HepG2 (cell line): ENCODE data around the gene HOXA13. TPM values are rescaled to one million over a fixed set of nuclear protein-coding genes. Genes with fewer than 3 reads are reported as not detected.

ENCODE experiments used
- ATAC-seq: fragments of 200-7000 bp; cut with Tn5 transposase; 3 replicates; pipeline ENCODE4 v1.9.1; 2020; ENCODE audit warnings: mild to moderate bottlenecking, moderate library complexity
- BruUV-seq: library from RNA; stranded (reverse); fragments of 400-500 nt; replicated peaks from 2 replicates; lab custom pipeline; 2021; lab: Mats Ljungman, UMichigan
- CTCF ChIA-PET: fragments of 300-600 bp; formaldehyde crosslinking; extraction: SDS; loops from one replicate; lab custom pipeline; 2021; ENCODE audit warnings: low total read pairs, inconsistent platforms, low intra/inter-chr PET ratio; lab: Yijun Ruan, JAX
- POLR2A ChIA-PET: fragments of 350-600 bp; sonication (Branson Sonifier 250); formaldehyde crosslinking; loops from one replicate; lab custom pipeline; 2020; ENCODE audit warnings: antibody characterized with exemption, inconsistent platforms; lab: Yijun Ruan, JAX
- DNase-seq: peaks from one replicate; pipeline ENCODE4 v3.0.0-alpha.2; 2015; ENCODE audit warnings: low spot score
- FAIRE-seq: peaks from 3 replicates; lab custom pipeline; 2011; peaks lifted over from hg19 to GRCh38; lab: Jason Lieb, UNC
- H2AFZ ChIP-seq: one replicate; pipeline ENCODE4 v1.6.1; 2011; ENCODE audit warnings: low read length, inconsistent platforms
- H3K27ac ChIP-seq: fragments of 300-600 bp; 3 replicates; pipeline ENCODE4 v1.8.0; 2011; ENCODE audit warnings: mixed run types, mild to moderate bottlenecking, mixed read lengths, low read length, inconsistent platforms; ENCODE audit not compliant: insufficient read depth; ENCODE audit errors: extremely low read length
- H3K27me3 ChIP-seq, 2 experiments: fragments of 200-600 bp in 1 of 2; 2 replicates in 1 of 2; 3 replicates in 1 of 2; pipeline versions ENCODE4 v1.6.0 to v1.8.0; 2011; ENCODE audit warnings: low read length in 2 of 2, mild to moderate bottlenecking in 2 of 2, moderate library complexity in 2 of 2, inconsistent platforms in 1 of 2; ENCODE audit not compliant: insufficient read depth in 2 of 2, control insufficient read depth in 1 of 2
- H3K36me3 ChIP-seq, 2 experiments: fragments of 200-600 bp in 1 of 2; replicated peaks in 1 of 2; 2 replicates in 1 of 2; 3 replicates in 1 of 2; pipeline versions ENCODE4 v1.5.1 to v1.8.0; 2011; ENCODE audit warnings: low read length in 2 of 2, inconsistent platforms in 1 of 2; ENCODE audit not compliant: insufficient read depth in 2 of 2, control insufficient read depth in 1 of 2
- H3K4me1 ChIP-seq: 2 replicates; pipeline ENCODE4 v1.5.1; 2012; ENCODE audit warnings: low read length, inconsistent platforms; ENCODE audit not compliant: insufficient read depth
- H3K4me2 ChIP-seq: 2 replicates; pipeline ENCODE4 v1.6.0; 2011; ENCODE audit warnings: low read depth, low read length, inconsistent platforms
- H3K4me3 ChIP-seq, 3 experiments: fragments of 200-600 bp in 1 of 3; sonication (generic), shearing (Covaris generic) in 1 of 3; replicated peaks in 1 of 3; 2 replicates each; pipeline ENCODE4 v1.5.1; 2011 to 2016; ENCODE audit warnings: low read length in 3 of 3, inconsistent platforms in 2 of 3, low read depth in 2 of 3, mild to moderate bottlenecking in 2 of 3, control low read depth in 1 of 3, mixed read lengths in 1 of 3; ENCODE audit not compliant: insufficient read depth in 1 of 3
- H3K79me2 ChIP-seq: one replicate; pipeline ENCODE4 v1.6.1; 2011; ENCODE audit warnings: low read length, inconsistent platforms; ENCODE audit not compliant: insufficient read depth
- H3K9ac ChIP-seq: 2 replicates; pipeline ENCODE4 v1.6.0; 2011; ENCODE audit warnings: mild to moderate bottlenecking, low read depth, low read length, inconsistent platforms; ENCODE audit not compliant: insufficient read depth
- H3K9me3 ChIP-seq: 2 replicates; pipeline ENCODE4 v1.5.1; 2012; ENCODE audit warnings: mild to moderate bottlenecking, low read length
- H4K20me1 ChIP-seq: 2 replicates; pipeline ENCODE4 v1.6.0; 2011; ENCODE audit warnings: inconsistent platforms, mild to moderate bottlenecking, low read length, moderate library complexity; ENCODE audit not compliant: insufficient read depth
- KDM6A ChIP-seq: IDR thresholded peaks from 2 replicates; pipeline ENCODE4 v1.6.1; 2016; ENCODE audit warnings: low read depth
- NCOR1 ChIP-seq: fragments of 200-600 bp; sonication (generic); IDR thresholded peaks from 2 replicates; pipeline ENCODE4 v1.7.0; 2017; ENCODE audit warnings: antibody characterized with exemption, low read length, borderline replicate concordance
- NFKB2 ChIP-seq: sonication (generic); formaldehyde crosslinking; IDR thresholded peaks from 2 replicates; pipeline ENCODE4 v1.4.0; 2020; ENCODE audit warnings: missing genetic modification reagents, borderline replicate concordance
- TGIF2 ChIP-seq: IDR thresholded peaks from 2 replicates; pipeline ENCODE4 v1.6.1; 2016; ENCODE audit warnings: control low read depth, missing compliant biosample characterization
- ZBTB20 ChIP-seq: sonication (generic); formaldehyde crosslinking; IDR thresholded peaks from 2 replicates; pipeline ENCODE4 v1.8.1; 2023; ENCODE audit warnings: missing genetic modification reagents, low read depth, mild to moderate bottlenecking, borderline replicate concordance
- ZNF34 ChIP-seq: sonication (generic); formaldehyde crosslinking; IDR thresholded peaks from 2 replicates; pipeline ENCODE4 v1.4.0; 2020; ENCODE audit warnings: mild to moderate bottlenecking, missing genetic modification reagents, borderline replicate concordance
- ZNF644 ChIP-seq: IDR thresholded peaks from 2 replicates; pipeline ENCODE4 v1.6.1; 2016; ENCODE audit warnings: low read depth
- WGBS: methylation state at CpG from one replicate; pipeline ENCODE4 v1.1.6; 2017; ENCODE audit warnings: low lambda C conversion rate; 5-methylcytosine and 5-hydroxymethylcytosine counted together
- in situ Hi-C: cut with HindIII; loops from 2 replicates; pipeline ENCODE4 v1.10.0; 2017; ENCODE audit warnings: low pct_unique_long_range_greater_than_20kb; ENCODE audit not compliant: extremely low pct_ligation_motif_present
- intact Hi-C: fragments of 100-400 bp; cut with micrococcal nuclease; formaldehyde crosslinking; loops from one replicate; pipeline ENCODE4 v1.10.0; 2022; ENCODE audit not compliant: unreplicated experiment
- polyA plus RNA-seq, 8 experiments: library from polyadenylated mRNA; depleted of rRNA in 3 of 8; stranded (reverse) in 7 of 8; unstranded in 1 of 8; fragments of >200 nt; fragmentation: Illumina TruSeq in 4 of 8; extraction: Trizol in 4 of 8; gene quantifications; 2 replicates each; pipeline versions ENCODE4 v1.2.1 to v1.2.3, GENCODE V29; 2011 to 2016; ENCODE audit warnings: low read depth in 4 of 8, missing spikeins in 1 of 8, mixed read lengths in 1 of 8; ENCODE audit not compliant: insufficient read depth in 1 of 8
- total RNA-seq, 5 experiments: library from RNA; depleted of rRNA; stranded (reverse); fragments of >200 nt; fragmentation: Illumina TruSeq; extraction: Trizol; gene quantifications; 2 replicates each; pipeline ENCODE4 v1.2.3, GENCODE V29; 2016; ENCODE audit warnings: low read depth in 1 of 5
- TF ChIP-seq, protein P1 (sequence below): sonication (generic); formaldehyde crosslinking; IDR thresholded peaks from 2 replicates; pipeline ENCODE4 v1.4.0; 2020; ENCODE audit warnings: missing genetic modification reagents, low read depth, mild to moderate bottlenecking, borderline replicate concordance
- TF ChIP-seq, protein P2 (sequence below): sonication (generic); formaldehyde crosslinking; IDR thresholded peaks from 2 replicates; pipeline ENCODE4 v1.5.0; 2020; ENCODE audit warnings: missing genetic modification reagents, mild to moderate bottlenecking, borderline replicate concordance
- TF ChIP-seq, protein P3 (sequence below): sonication (generic); formaldehyde crosslinking; IDR thresholded peaks from 2 replicates; pipeline ENCODE4 v1.5.0; 2020; ENCODE audit warnings: mild to moderate bottlenecking, missing genetic modification reagents
- TF ChIP-seq, protein P4 (sequence below): sonication (generic); formaldehyde crosslinking; IDR thresholded peaks from 2 replicates; pipeline ENCODE4 v1.8.1; 2023; ENCODE audit warnings: missing genetic modification reagents, mild to moderate bottlenecking, borderline replicate concordance

Gene HOXA13
- total and polyA plus RNA-seq, 2 of the 13 experiments (the other 11 are each of a cell fraction or from before 2014, with no cell fraction given), result 0.01 to 0.04 TPM

DNA sequence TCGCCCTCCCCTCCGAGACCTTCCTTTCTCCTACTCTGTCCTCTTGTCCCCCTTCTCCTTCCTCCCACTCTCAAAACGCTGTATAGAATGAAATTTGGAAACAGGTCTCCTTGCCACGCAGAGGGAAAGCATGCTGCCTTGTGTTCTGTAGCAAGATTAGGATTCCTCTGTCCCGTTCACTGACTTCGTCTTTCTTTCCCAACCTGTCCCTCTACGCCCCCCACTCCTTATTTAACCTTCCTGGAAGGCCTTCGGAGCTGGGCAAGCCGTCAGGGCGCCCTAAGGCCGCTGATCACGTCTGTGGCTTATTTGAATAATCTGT is 35.9 kb downstream of the HOXA13 start:
- ATAC-seq, result no peak
- no peaks in the 10 kb centered on the region for H3K36me3 ChIP-seq
- TF ChIP-seq KDM6A (no peak), NFKB2 (CRISPR knock-in tag) (peak; percentile 21; the same call in 1 of the 2 replicates)
- TF ChIP-seq, all 625 proteins: peak for 1
- ChIA-PET CTCF (no interaction called here), POLR2A (no interaction called here)
- FAIRE-seq (no peak), DNase-seq (no peak)
- Histone ChIP-seq H2AFZ (no peak overlapping the region), H3K4me1 (0 out of 2 replicates have a peak, but pooled peaks cover 4% of the 10 kb centered on the region), H3K27ac (no peak overlapping the region), H4K20me1 (no peaks in the 10 kb centered on the region), H3K4me2 (peak overlapping the region; percentile 55; the same call in 1 of the 2 replicates), H3K9me3 (no peaks in the 10 kb centered on the region), H3K4me3 (peak overlapping the region in 1 of 3 experiments; percentile 63; a peak in 3 of 6 replicates), H3K27me3 (peaks cover 2 to 42% of the 10 kb centered on the region in 2 experiments), H3K79me2 (no peaks in the 10 kb centered on the region), H3K9ac (no peak overlapping the region)
- intact Hi-C loops (loop anchor here (5.0 kb wide), 1 partner anchor 482 kb away; no protein-coding TSS in a partner anchor), in situ Hi-C loops (loop anchor here (25.0 kb wide), 1 partner anchor 1077 kb away; no protein-coding TSS in a partner anchor)
- WGBS, result 45% methylated on average over 12 of the region's 12 CpGs
- no TSS peak for BruUV-seq

DNA sequence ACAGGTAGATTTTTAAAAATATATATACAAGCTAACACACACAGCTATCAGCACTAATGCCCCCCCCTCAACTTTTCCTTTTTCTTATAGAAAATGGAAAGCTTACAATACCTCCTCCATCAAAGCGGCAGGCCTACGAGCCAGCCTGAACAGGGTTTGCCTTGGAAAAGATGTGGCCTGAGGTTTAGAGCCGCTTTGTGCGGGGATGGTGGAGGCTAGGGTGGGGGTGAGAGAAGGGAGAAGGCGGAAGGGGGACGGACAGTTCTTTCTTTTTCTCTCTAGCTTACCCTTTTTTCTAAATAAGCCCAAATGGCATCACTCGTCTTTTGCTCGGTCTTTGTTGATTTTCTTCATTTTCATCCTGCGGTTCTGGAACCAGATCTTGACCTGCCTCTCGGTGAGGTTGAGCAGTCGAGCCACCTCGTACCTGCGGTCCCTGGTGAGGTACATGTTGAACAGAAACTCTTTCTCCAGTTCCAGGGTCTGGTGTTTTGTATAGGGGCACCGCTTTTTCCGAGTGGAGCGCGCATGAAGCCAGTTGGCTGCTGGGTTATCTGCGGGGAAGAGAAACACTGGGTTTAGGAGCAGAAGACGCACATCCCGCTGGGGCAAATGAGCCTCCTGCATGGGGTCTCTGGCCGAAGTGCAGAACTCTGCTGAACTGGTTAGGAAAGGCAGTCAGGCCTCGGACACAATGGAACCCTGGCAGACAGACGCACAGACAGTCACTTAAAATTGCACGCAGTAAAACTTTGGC is 36.4 kb downstream of the HOXA13 start:
- H4K20me1 ChIP-seq, result no peaks in the 10 kb centered on the region
- no peaks in the 10 kb centered on the region for H3K36me3 ChIP-seq
- H3K79me2 ChIP-seq, result no peaks in the 10 kb centered on the region
- no peak overlapping the region for H3K4me3 ChIP-seq
- no peaks in the 10 kb centered on the region for H3K9me3 ChIP-seq
- POLR2A ChIA-PET, result no interaction called here
- FAIRE-seq (no peak), DNase-seq (no peak), ATAC-seq (no peak)
- no peak overlapping the region for H3K9ac ChIP-seq
- peaks cover 2 to 38% of the 10 kb centered on the region in 2 experiments for H3K27me3 ChIP-seq
- no TSS peak for BruUV-seq
- in situ Hi-C loops (loop anchor here (25.0 kb wide), 1 partner anchor 1076 kb away; no protein-coding TSS in a partner anchor), intact Hi-C loops (loop anchor here (5.0 kb wide), 1 partner anchor 481 kb away; no protein-coding TSS in a partner anchor)
- H3K4me2 ChIP-seq, result 0 out of 2 replicates have a peak overlapping the region, but pooled peaks have one; percentile 55
- CTCF ChIA-PET, result no interaction called here
- WGBS, result 76% methylated on average over 24 of the region's 24 CpGs
- no peak overlapping the region for H2AFZ ChIP-seq
- no peak overlapping the region for H3K27ac ChIP-seq
- 0 out of 2 replicates have a peak, but pooled peaks cover 4% of the 10 kb centered on the region for H3K4me1 ChIP-seq
- TF ChIP-seq ZNF644 (no peak), ZNF34 (CRISPR knock-in tag) (no peak), ZBTB20 (CRISPR knock-in tag) (no peak), NCOR1 (no peak), TGIF2 (CRISPR knock-in tag) (no peak)
- TF ChIP-seq, protein P1, sequence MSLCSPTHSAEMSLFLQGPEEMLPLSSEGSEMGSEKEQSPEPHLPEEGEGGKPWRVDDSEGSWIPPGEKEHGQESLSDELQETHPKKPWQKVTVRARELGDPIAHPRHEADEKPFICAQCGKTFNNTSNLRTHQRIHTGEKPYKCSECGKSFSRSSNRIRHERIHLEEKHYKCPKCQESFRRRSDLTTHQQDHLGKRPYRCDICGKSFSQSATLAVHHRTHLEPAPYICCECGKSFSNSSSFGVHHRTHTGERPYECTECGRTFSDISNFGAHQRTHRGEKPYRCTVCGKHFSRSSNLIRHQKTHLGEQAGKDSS, result no peak
- TF ChIP-seq, protein P2, sequence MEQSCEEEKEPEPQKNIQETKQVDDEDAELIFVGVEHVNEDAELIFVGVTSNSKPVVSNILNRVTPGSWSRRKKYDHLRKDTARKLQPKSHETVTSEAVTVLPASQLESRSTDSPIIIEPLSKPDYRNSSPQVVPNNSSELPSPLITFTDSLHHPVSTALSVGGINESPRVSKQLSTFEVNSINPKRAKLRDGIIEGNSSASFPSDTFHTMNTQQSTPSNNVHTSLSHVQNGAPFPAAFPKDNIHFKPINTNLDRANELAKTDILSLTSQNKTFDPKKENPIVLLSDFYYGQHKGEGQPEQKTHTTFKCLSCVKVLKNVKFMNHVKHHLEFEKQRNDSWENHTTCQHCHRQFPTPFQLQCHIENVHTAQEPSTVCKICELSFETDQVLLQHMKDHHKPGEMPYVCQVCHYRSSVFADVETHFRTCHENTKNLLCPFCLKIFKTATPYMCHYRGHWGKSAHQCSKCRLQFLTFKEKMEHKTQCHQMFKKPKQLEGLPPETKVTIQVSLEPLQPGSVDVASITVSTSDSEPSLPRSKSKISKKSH (CRISPR knock-in tag), result no peak
- TF ChIP-seq, protein P3, sequence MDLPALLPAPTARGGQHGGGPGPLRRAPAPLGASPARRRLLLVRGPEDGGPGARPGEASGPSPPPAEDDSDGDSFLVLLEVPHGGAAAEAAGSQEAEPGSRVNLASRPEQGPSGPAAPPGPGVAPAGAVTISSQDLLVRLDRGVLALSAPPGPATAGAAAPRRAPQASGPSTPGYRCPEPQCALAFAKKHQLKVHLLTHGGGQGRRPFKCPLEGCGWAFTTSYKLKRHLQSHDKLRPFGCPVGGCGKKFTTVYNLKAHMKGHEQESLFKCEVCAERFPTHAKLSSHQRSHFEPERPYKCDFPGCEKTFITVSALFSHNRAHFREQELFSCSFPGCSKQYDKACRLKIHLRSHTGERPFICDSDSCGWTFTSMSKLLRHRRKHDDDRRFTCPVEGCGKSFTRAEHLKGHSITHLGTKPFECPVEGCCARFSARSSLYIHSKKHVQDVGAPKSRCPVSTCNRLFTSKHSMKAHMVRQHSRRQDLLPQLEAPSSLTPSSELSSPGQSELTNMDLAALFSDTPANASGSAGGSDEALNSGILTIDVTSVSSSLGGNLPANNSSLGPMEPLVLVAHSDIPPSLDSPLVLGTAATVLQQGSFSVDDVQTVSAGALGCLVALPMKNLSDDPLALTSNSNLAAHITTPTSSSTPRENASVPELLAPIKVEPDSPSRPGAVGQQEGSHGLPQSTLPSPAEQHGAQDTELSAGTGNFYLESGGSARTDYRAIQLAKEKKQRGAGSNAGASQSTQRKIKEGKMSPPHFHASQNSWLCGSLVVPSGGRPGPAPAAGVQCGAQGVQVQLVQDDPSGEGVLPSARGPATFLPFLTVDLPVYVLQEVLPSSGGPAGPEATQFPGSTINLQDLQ, result no peak
- TF ChIP-seq, protein P4, sequence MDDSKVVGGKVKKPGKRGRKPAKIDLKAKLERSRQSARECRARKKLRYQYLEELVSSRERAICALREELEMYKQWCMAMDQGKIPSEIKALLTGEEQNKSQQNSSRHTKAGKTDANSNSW (CRISPR knock-in tag), result no peak
